ENCODE measurements around the gene ZNF277.

DNA sequence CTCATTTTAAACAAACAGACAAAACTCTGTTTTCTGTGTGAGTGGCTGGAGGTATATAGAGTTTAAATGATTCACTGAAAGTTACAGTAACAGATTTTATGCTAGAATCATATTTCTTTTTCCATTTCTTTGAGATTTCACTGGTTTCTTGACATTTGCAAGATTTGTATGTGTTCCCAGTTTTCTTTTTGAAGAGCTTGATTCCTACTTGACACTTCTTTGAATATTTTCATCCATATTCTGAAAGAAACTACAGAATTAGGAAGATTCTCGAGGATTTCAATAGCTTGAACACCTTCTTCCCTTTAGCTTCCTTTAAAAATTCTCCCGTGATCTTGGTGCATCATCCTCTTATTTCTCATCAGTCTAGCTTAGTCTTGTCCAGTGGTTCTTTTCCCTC is 93.6 kb downstream of the ZNF277 start:
- TF ChIP-seq, protein P1, sequence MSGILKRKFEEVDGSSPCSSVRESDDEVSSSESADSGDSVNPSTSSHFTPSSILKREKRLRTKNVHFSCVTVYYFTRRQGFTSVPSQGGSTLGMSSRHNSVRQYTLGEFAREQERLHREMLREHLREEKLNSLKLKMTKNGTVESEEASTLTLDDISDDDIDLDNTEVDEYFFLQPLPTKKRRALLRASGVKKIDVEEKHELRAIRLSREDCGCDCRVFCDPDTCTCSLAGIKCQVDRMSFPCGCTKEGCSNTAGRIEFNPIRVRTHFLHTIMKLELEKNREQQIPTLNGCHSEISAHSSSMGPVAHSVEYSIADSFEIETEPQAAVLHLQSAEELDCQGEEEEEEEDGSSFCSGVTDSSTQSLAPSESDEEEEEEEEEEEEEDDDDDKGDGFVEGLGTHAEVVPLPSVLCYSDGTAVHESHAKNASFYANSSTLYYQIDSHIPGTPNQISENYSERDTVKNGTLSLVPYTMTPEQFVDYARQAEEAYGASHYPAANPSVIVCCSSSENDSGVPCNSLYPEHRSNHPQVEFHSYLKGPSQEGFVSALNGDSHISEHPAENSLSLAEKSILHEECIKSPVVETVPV (CRISPR knock-in tag; IDR thresholded peaks at IDR 0.05): no peak
- TF ChIP-seq ZNF70 (CRISPR knock-in tag; IDR thresholded peaks at IDR 0.05) (no peak), ZFP3 (CRISPR knock-in tag; IDR thresholded peaks at IDR 0.05) (no peak)
- TF ChIP-seq, protein P2, sequence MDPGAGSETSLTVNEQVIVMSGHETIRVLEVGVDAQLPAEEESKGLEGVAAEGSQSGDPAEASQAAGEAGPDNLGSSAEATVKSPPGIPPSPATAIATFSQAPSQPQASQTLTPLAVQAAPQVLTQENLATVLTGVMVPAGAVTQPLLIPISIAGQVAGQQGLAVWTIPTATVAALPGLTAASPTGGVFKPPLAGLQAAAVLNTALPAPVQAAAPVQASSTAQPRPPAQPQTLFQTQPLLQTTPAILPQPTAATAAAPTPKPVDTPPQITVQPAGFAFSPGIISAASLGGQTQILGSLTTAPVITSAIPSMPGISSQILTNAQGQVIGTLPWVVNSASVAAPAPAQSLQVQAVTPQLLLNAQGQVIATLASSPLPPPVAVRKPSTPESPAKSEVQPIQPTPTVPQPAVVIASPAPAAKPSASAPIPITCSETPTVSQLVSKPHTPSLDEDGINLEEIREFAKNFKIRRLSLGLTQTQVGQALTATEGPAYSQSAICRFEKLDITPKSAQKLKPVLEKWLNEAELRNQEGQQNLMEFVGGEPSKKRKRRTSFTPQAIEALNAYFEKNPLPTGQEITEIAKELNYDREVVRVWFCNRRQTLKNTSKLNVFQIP (CRISPR knock-in tag; IDR thresholded peaks at IDR 0.05; ENCODE audit: borderline replicate concordance, low read depth): no peak

All from SK-N-SH treated with all-trans-retinoic acid at 6 μM for 48 hours (cell line).